NB4 (cell line): ENCODE measurements around the gene LSM3.

Experiments used
- CTCF ChIP-seq: IDR thresholded peaks from one replicate; pipeline ENCODE4 v1.5.1; 2012; ENCODE audit warnings: low read depth, low read length
- MAX ChIP-seq: IDR thresholded peaks from 2 replicates; pipeline ENCODE4 v1.6.1; 2011; ENCODE audit warnings: low read depth, low read length
- MYC ChIP-seq: IDR thresholded peaks from 2 replicates; pipeline ENCODE4 v1.6.1; 2011; ENCODE audit warnings: low read depth, low read length
- POLR2A ChIP-seq: IDR thresholded peaks from 2 replicates; pipeline ENCODE4 v1.6.1; 2011; ENCODE audit warnings: mild to moderate bottlenecking; ENCODE audit not compliant: insufficient read length; ENCODE audit errors: extremely low read depth

- no peak for TF ChIP-seq CTCF
- no peak for TF ChIP-seq POLR2A
- no peak for TF ChIP-seq MAX
- TF ChIP-seq MYC, result no peak
These were observed 48.4 kb upstream of the LSM3 start for GRCh38 chr3:14130230-14130629.
